Measurements from ENCODE around the gene OXT.

Gene OXT

GRCh38 chr20:3121271-3121911, 50.0 kb downstream of the OXT start:
- Histone ChIP-seq H3K4ac (ENCODE audit: low read length) (no peak overlapping the region), H3K36me3 (replicated peaks in 1 of 2; ENCODE audit: control insufficient read depth in 2 of 2, insufficient read depth in 2 of 2, low read length in 2 of 2) (peaks cover 19 to 38% of the 10 kb centered on the region in 2 donors), H3K4me3 (ENCODE audit: low read length in 2 of 2) (no peak overlapping the region), H2BK120ac (ENCODE audit: low read depth, low read length) (no peak overlapping the region), H2AK5ac (ENCODE audit: low read depth, low read length) (no peak overlapping the region), H3K79me1 (ENCODE audit: low read depth, low read length) (no peaks in the 10 kb centered on the region), H3K27ac (replicated peaks; ENCODE audit: low read length) (no peak overlapping the region), H2BK15ac (ENCODE audit: low read length) (no peak overlapping the region), H4K91ac (ENCODE audit: low read depth, low read length, poor library complexity) (no peak overlapping the region), H3K14ac (ENCODE audit: low read length) (no peak overlapping the region), H3K9me3 (replicated peaks in 1 of 2; ENCODE audit: control insufficient read depth in 2 of 2, insufficient read depth in 1 of 2, low read depth in 1 of 2, low read length in 2 of 2) (peaks cover 16 to 24% of the 10 kb centered on the region in 2 donors), H2BK5ac (ENCODE audit: low read length) (no peak overlapping the region), H2AFZ (ENCODE audit: low read length) (no peak overlapping the region), H3K9ac (ENCODE audit: low read depth, low read length, poor library complexity) (no peak overlapping the region), H3K27me3 (ENCODE audit: control insufficient read depth in 3 of 3, insufficient read depth in 3 of 3, low read depth in 1 of 3, low read length in 3 of 3) (no peaks in the 10 kb centered on the region), H3K4me1 (ENCODE audit: control insufficient read depth in 2 of 2, insufficient read depth in 1 of 2, low read depth in 1 of 2, low read length in 2 of 2) (no peaks in the 10 kb centered on the region), H2BK12ac (ENCODE audit: low read length) (no peak overlapping the region), H3K18ac (ENCODE audit: low read length) (no peak overlapping the region), H3K23ac (ENCODE audit: low read depth, low read length, poor library complexity) (no peak overlapping the region), H4K8ac (ENCODE audit: low read depth, low read length) (no peak overlapping the region), H3K4me2 (ENCODE audit: insufficient read depth, low read length, poor library complexity, severe bottlenecking) (no peak overlapping the region)
- no peak for DNase-seq (ENCODE audit: low spot score)
- no CpG with 5 or more reads among the region's 11 CpGs for WGBS, 2 donors (ENCODE audit: extremely low coverage in 2 of 2, insufficient read length in 2 of 2, insufficient replicate concordance in 1 of 2)

All from neuronal stem cell (in vitro differentiated cells).